Occipital lobe (tissue), 2 donors: ENCODE data around the gene KCTD21. TPM values are rescaled to one million over a fixed set of nuclear protein-coding genes. Genes with fewer than 3 reads are reported as not detected.
"Not testable (repeated sequence)": the region's sequence is repeated elsewhere in the genome, so short reads cannot be mapped to it uniquely, and the experiment has no call there.

ENCODE experiments used
- DNase-seq: peaks from one replicate; lab custom pipeline; 2025; lab: John Stamatoyannopoulos, UW
- total RNA-seq: library from RNA; depleted of rRNA; stranded (reverse); fragments of >200 nt; gene quantifications from one replicate; pipeline ENCODE4 v1.2.3, GENCODE V29; 2014

Gene KCTD21
- total RNA-seq, 1 donor from 2014 or later: 6.4 TPM

DNA sequence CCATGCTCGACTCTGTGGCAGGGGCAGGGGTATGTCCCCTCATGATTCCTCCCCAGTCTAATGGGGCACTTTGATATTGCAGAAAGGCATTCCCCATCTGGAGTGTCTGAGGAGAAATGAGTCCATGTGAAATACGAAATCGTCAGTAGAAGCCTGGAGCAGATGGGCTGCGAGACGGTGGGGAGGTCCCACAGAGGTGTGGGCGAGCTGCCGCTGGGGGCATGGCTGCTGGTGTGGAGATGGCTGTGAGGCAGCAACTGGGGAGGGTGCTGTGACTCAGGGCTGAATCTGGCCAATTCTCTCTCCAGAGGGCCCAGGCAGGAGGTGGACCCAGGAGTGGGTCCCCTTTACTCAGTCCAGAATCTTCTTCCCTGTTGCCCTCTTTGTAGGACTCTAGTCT is 11.2 kb downstream of the KCTD21 start:
- DNase-seq: no peak

DNA sequence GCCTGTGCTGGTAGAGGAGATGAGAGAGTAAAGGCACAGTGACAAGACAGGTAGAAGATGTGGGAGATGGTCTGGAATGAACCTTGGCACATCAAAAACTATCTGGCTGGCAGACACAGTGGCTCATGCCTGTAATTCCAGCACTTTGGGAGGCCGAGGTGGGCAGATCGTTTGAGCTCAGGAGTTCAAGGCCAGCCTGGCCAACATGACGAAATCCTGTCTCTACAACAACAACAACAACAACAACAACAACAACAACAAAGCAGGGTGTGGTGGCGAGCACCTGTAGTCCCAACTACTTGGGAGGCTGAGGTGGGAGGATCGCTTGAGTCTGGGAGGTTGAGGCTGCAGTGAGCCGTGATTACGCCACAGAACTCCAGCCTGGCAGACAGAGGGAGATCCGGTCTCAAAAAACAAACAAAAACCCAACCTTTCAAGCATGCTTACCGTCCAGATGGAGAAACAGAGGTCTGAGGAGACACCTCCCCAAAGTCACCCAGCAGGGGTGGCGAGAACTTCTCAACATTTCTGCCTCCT is 11.8 kb downstream of the KCTD21 start:
- no peak for DNase-seq

DNA sequence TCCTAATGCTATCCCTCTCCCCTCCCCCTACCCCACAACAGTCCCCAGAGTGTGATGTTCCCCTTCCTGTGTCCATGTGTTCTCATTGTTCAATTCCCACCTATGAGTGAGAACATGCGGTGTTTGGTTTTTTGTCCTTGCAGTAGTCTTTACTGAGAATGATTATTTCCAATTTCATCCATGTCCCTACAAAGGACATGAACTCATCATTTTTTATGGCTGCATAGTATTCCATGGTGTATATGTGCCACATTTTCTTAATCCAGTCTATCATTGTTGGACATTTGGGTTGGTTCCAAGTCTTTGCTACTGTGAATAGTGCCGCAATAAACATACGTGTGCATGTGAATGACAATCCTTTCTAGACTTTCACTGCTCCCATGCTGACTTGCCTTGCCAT is 12.6 kb downstream of the KCTD21 start:
- DNase-seq: not testable (repeated sequence)

DNA sequence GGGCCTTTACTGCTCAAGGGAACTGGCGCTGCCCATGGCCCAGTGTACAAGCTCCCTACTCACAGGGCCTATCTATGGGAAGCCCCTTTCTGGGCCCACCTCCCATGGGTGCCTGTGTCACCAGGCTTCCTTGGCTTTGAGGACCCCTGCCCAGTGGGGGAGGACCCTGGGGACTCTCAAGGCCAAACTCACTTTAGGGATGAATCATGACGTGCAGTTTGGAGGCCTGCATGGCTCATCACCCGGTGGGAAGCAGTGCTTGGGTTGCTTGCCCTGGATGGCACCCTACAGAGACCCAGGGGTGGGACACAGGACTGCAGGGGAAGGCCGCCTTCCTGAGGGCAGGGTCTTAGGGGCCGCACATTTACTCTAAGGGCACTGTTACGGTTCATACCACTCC is 16.5 kb downstream of the KCTD21 start:
- no peak for DNase-seq

DNA sequence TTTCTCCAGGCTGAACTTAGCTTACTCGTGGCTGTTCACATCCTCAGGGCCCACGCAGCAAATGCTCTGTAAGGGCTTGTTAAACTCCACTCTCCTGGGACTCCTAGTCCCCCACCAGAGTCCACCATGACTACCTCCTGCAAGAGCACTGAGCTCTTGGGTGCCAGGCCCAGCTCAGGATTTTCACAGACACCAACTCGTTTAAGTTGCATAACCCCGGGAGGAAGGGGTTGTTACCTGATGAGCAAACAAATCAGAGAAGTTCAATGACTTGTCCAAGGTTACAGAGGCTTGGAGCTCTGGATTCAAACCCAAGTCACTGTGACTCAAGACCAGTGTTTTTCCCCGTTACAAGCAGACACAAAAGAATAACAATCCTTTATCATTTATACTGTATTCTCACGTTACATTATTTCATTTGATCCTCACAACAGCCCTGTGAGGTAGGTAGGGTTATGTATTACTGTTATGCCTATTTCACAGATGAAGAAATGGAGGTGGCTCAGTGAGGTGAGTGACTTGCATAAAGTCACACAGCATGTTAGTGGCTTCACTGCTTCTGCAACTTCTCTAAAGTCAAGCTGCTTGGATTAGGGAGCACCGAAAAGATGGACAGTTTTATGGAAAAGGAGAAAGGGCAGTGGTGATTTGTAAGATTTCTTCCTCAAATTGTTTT is 17.4 kb downstream of the KCTD21 start:
- DNase-seq: no peak

DNA sequence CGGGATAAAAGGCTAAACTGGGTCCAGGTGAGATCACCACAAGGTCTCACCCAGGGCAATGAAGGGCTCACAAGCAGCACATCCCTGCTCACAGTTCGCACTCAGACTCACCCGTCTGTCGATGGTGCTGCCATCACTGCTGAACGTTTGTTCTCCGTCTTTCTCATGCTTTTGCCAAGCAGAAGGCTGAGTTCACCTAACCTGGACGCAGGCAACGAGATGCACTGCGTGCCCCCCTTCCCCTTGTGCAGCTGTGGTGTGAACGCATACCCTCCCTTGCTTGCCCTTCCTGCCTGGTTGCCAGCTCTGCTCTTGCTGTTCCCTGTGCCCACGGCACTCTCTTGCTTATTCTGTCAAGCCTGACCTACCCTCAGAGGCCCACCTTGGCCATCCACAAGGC is 18.0 kb downstream of the KCTD21 start:
- no peak for DNase-seq

DNA sequence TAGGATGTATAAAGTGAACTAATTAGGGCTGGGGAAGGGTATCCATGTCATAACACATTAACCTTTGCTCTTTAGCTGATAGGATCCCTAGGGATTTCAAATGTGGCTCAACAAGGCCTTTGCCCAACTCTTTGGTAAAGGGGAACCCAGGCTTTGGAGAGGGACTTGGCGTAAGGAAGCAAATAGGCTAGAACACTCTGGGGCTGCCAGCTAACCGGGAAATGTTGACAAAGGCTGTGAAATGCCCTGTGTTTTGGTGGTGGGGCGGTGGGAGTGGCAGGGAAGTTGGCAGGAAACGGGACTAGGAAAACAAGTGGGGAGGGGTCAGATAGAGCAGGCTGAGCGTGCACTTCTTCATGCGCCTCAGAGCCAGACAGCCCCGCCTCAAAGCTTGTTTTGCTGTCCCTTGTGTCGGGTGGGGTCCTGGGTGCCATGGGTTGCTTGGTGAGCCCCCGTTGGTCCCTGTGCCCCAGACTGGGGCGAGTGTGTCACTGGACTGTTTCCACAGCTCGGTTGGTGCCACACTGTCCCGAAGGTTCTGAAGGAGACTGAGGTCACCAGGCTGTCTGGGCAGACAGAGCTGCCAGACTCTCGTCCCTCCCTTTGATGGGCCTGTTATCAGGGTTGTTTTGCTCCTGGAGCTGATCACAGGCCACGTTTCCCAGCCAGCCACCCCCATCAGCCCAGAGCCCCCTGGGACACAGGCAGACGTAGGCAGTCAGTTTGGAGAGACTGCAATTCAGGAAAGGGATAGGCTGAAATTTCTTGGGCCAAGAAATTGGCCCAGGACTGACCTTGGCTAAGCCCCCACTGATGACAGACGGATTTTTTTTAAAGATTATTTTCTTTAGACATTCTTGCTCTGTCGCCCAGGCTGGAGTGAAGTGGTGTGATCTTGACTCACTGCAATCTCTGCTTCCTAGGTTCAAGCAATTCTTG is 19.6 kb downstream of the KCTD21 start:
- DNase-seq: no peak

DNA sequence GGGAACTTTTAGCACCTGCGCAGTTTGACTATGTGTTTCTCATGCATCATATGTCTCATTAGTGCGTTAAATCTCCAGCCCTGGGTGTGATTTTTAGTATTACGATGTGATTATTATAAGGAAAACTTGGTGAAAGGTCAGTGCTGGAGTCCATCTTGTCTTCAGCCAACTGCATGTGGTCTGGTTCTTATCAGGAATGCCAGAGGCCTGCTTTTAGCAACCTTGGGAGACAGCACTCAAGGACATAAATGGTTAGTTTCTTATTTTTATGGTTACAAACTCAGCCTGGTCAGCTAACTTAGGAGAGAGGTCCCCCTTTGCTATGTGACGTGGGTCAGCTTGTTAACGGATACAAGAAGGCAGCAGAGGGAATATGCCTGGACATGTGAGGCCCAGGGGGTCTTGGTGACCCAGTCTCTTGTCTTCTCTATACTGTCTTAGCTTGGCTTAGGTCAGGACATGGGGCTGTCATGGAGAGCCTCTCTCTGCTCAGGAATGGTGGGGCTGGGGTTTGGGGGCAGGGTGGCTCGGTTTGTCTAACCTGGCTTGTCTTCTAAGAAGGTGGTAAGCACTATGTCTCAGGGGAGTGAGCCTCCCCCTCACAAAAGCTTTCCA is 21.5 kb downstream of the KCTD21 start:
- no peak for DNase-seq

DNA sequence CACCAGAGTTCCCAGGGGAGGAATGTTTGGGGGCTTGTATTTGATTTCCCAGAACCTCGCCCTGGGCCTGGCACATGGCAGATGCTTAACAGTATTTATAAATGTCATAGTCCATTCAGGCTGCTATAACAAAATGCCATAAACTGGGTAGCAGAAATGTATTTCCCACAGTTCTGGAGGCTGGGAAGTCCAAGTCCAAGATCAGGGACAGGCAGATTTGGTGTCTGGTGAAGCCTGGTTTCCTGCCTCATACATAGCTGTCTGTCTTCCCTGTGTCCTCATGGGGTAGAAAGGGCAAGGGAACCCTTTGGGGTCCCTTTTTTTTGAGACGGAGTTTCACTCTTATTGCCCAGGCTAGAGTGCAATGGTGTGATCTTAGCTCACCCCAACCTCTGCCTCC is 24.0 kb downstream of the KCTD21 start:
- no peak for DNase-seq

DNA sequence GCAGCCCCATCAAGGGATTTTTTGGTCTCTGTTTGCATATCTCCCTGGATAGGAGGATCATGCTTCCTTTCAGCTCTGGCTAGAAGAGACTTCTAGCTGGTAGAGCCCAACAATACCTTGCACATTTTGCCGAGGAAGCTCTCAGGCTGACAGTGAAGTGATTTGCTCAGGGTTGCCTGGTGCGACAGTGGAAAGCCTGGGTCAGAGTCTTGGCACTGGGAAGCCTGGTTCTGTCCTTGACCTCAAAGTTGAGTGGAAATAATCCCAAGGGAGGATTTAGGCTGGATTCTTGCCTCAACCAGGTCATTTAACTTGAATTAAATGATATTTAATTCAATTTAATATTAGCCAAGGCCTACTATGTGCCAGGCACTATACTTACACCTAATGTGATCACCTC is 24.6 kb downstream of the KCTD21 start:
- DNase-seq: no peak

DNA sequence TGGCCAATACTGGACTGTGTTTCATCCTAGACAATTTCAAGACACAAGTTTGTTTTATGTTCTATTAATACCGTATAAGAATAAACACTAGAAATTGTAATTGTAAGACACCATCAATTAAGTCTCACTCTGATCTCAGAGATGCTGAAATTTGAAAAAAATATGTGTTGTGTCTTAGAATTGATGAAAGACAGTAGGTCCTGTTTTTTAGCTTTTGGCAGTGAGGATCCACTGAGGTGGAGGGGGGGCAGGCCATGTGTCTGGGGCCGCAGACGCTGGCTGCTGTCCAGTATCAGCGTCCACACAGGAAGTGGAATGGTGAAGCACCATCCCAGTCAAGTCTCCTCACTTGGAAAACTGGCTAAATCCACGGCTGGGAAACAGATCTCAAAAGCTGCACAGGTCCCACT is 26.5 kb downstream of the KCTD21 start:
- no peak for DNase-seq

DNA sequence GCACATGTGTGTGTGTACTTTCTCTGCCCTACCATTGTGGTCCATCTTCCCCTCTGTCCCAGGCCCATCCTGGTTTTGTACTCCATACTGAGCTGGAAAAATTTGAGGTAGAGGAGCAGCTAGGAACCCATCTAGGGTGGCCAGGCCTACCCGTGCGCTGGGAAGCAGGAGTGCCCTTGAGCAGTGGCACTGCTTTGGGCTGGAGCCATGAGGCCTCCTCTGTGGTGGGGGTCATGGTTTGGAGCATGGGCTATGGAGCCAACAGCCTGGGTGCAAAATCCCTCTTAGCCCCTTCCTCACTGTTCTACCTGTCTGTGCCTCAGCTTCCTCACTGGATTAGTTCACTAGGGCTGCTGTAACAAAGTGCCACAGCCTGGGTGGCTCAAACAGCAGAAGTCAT is 27.1 kb downstream of the KCTD21 start:
- DNase-seq: no peak

DNA sequence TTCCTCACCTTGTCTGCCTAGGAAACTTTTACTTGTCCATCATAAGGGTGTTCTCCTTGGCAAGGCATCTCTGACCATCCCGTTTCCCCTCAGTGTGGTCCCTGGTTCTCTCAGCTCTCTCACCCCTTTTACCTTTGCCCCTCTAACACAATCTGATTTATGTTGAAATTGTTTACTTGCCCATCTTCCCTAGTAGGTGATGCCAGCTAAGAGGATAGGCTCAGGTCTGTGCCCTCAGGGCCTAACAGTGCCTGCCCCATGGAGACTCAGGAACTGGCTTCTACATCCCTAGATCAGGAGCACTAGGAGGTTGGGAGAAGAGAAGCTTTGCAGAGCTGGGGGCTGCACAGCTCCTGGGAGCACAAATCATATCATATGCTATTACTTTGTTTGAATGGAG is 27.9 kb downstream of the KCTD21 start:
- no peak for DNase-seq

DNA sequence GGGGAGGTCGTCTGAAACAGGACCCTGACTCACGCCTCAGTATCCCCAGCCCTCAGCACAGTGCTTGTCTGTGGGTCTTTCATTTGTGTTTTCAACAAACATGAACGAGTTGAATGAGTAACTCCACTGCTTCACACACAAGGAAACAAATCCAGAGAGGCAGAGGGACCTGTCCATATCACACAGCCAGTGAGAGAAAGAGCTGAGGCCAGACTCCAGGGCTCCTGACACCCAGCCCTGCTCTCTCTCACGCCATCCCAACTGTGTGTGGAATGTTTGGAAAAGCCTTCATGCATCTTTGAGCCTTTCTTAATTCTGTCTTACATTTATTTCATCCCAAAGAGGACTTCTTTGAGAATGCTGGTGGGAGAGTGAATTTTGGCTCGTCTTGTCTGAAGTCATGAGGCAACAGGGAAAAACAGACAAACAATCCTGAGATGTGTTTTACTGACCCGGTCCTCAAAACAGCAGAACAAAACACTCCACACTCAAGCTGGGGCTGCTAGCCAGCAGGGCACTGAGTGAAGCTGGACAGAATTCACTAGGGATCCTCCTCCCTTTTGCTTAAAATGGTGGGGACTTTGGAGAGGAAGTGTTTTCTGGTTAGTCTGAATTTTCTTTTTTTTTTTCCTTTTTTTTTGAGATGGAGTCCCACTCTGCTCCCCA is 29.3 kb downstream of the KCTD21 start:
- DNase-seq: no peak

DNA sequence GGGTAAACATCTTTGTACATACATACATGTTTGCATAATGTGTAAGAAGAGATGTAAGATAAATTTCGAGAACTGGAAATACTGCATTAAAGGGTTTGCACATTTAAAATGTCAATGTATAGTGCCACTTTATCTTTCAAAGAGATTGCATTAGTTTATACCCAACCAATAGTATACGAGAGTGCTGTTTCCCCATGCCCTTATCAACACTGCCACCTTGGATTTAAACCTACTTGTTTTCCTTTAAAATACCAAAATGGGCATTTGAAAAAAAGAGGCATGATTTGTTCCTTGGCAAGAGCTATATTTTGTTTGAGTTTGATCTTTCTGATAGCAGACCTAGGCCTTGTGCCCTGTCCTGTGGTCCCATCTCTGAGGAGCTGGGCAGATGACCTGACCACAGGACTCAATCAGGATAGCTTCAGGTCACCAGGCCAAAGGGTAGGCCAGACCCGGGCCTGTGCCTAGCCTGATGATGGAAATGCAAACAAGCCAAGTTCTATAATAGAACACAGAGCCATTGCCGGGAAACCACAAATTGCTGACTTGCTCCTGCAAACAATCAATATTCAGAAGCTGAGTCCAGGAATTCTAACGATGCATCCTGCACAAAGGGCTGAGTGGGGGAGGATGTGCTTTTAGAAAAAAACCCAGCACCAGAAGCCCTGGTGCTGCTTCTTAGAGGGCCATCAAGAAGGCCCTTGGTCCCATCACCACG is 32.1 kb downstream of the KCTD21 start:
- no peak for DNase-seq

DNA sequence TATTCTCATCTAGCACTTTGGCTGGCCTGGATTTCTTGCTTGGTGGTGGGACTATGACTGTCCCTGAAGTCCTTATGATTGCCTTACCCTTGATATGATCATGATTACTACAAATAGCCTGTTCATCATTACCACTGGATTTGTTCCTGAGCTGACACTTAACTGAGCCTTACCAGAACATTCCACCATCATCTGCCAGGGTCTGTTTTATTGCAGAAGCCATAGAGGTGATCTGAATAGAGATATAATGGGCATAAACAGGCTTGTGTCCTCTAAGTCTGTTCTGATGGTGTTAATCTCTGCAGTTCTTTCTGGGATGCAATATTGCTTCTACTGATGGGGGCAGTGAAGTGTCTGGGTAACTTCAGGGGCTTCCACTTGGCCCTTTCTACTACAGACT is 36.6 kb downstream of the KCTD21 start:
- no peak for DNase-seq

DNA sequence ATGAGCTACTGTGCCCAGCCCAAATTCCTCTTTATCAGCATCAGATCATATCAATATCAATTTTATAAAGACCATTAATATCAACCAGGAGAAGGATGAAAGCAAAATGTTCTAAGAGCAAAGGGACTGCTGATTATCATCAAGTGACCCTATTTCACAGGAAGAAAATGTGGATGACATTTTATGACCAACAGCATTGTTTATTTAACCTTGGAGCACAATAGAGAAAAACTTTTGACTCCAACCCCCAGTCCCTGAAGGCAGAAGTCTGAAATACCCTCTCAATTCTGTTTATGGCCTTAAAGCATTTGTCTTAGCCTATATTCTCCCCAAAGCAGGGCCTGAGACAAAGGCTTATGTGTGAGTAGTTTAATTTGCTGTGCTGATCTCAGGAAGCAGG is 37.7 kb downstream of the KCTD21 start:
- no peak for DNase-seq

DNA sequence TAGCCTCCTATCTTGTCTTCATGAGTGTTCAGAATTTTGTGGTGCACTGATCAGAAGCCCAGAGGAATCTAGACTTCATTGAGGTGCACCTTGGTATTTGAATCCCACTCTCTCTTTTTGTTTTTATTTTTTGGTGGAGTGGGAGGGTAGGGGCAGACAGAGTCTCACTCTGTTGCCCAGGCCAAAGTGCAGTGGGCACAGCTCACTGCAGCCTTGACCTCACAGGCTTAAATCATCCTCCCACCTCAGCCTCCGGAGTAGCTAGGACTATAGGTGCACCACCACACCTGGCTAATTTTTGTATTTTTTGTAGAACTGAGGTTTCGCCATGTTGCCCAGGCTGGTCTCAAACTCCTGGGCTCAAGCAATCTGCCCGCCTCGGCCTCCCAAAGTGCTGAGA is 38.1 kb downstream of the KCTD21 start:
- DNase-seq: no peak

DNA sequence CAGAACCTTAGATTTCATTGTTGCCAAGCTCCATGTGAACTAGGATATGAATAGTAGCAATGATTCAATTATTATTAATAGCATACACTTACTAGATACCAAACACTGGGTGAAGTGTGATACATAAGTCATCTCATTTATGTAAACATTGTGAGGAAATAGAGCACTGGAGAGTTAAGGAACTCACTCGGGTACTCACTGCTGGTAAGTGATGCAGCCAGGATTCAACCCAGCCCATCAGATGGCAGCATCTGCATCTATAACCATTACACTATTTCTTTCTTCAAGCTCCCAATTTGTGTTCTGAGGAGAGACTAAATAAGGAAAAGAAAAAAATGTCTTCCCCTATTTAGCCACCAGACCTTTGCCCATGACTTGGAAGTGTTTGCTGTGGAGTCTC is 38.8 kb downstream of the KCTD21 start:
- DNase-seq: no peak

DNA sequence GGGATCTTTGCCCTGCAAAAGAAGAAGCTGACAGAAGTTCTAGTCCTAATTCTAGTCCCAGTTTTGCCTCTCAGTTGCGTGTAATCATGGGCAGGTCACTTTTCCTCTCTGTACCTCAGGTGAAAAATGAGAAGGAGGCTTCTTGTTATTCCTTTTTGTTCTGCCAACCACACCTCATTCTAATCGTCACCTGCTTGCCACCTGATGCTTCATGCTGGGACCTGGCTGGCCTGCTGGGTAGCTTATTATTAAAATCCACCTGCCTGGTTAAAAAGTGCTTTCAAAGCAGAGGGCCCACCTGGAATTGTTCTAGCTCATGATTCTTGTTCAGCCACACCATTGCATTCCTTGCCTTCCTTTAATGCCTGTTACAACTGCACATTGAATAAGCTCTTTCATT is 40.6 kb downstream of the KCTD21 start:
- no peak for DNase-seq

DNA sequence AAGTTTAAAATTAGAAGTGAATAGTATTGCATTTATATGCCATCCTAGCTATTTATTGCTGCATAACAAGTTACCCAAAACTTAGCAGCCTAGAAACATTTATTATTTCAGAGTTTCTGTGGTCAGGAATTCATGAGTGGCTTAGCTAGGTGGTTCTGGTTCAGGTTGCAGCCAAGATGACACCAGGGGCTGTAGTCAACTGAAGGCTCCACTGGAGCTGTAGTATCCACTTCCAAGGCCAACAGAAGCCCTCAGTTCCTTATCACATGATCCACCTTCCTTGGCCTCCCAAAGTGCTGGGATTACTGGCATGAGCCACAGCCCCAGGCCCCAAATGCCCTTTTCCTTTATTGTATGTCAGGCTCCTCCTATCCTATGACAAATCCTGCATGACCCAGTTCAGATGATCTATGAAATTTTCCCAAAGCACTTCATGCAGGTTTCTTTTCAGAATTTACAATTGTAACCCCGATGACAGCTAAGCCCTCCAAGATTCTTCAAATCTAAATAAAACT is 42.9 kb downstream of the KCTD21 start:
- DNase-seq: no peak
